OCI-LY7 (cell line): ENCODE results near the gene ROCK2. TPM values are rescaled to one million over a fixed set of nuclear protein-coding genes. Genes with fewer than 3 reads are reported as not detected.

Experiments
- BruUV-seq: library from RNA; stranded (reverse); fragments of 400-500 nt; replicated peaks from 2 replicates; lab custom pipeline; 2021; lab: Mats Ljungman, UMichigan
- CTCF ChIA-PET: fragments of 300-600 bp; sonication (Branson Sonifier 250); formaldehyde crosslinking; loops from one replicate; lab custom pipeline; 2022; ENCODE audit warnings: antibody characterized with exemption; ENCODE audit not compliant: unreplicated experiment; lab: Charles Lee
- POLR2A ChIA-PET: fragments of 300-600 bp; sonication (Branson Sonifier 250); formaldehyde crosslinking; loops from one replicate; lab custom pipeline; 2022; ENCODE audit warnings: antibody characterized with exemption; lab: Charles Lee
- DNase-seq: peaks from one replicate; pipeline ENCODE4 v3.0.0-alpha.2; 2015; ENCODE audit warnings: low spot score
- H2AFZ ChIP-seq: fragments of 200-600 bp; sonication (generic), shearing (Covaris generic); 2 replicates; pipeline ENCODE4 v1.6.1; 2014; ENCODE audit warnings: mild to moderate bottlenecking, antibody characterized with exemption, low read length, moderate library complexity
- H3K27ac ChIP-seq: fragments of 200-600 bp; sonication (generic); 2 replicates; pipeline ENCODE4 v1.5.1; 2014; ENCODE audit warnings: mixed run types, low read depth, mild to moderate bottlenecking, moderate library complexity, low read length, inconsistent platforms; ENCODE audit not compliant: poor library complexity, severe bottlenecking
- H3K36me3 ChIP-seq: fragments of 200-600 bp; sonication (generic); 2 replicates; pipeline ENCODE4 v1.6.1; 2014; ENCODE audit warnings: mild to moderate bottlenecking, antibody characterized with exemption, low read length, moderate library complexity, mixed read lengths; ENCODE audit not compliant: insufficient read depth
- H3K4me1 ChIP-seq: fragments of 200-600 bp; sonication (generic); 2 replicates; pipeline ENCODE4 v1.5.1; 2014; ENCODE audit warnings: mild to moderate bottlenecking, low read length; ENCODE audit not compliant: insufficient read depth, poor library complexity, severe bottlenecking
- H3K4me2 ChIP-seq: fragments of 200-600 bp; sonication (generic); 2 replicates; pipeline ENCODE4 v1.6.1; 2014; ENCODE audit warnings: mild to moderate bottlenecking, low read length
- H3K4me3 ChIP-seq: fragments of 200-600 bp; sonication (generic); 2 replicates; pipeline ENCODE4 v1.5.1; 2014; ENCODE audit warnings: mild to moderate bottlenecking, low read depth, low read length; ENCODE audit not compliant: poor library complexity, severe bottlenecking
- H3K79me2 ChIP-seq: fragments of 200-600 bp; sonication (generic); 2 replicates; pipeline ENCODE4 v1.6.1; 2016; ENCODE audit warnings: low read depth, mild to moderate bottlenecking, low read length, moderate library complexity, mixed read lengths; ENCODE audit not compliant: insufficient read depth
- H3K9me2 ChIP-seq: fragments of 200-600 bp; sonication (generic); 2 replicates; pipeline ENCODE4 v1.6.1; 2016; ENCODE audit warnings: mild to moderate bottlenecking, low read length, mixed read lengths; ENCODE audit not compliant: insufficient read depth
- H3K9me3 ChIP-seq: fragments of 200-600 bp; sonication (generic); 2 replicates; pipeline ENCODE4 v1.6.1; 2014; ENCODE audit warnings: mild to moderate bottlenecking, mixed run types, low read length, mixed read lengths
- H4K20me1 ChIP-seq: fragments of 200-600 bp; sonication (generic); 2 replicates; pipeline ENCODE4 v1.6.1; 2014; ENCODE audit warnings: mild to moderate bottlenecking, antibody characterized with exemption, low read length, moderate library complexity, mixed read lengths; ENCODE audit not compliant: insufficient read depth
- CTCF ChIP-seq: fragments of 200-600 bp; sonication (generic); conservative IDR thresholded peaks from 2 replicates; pipeline ENCODE4 v1.5.1; 2014; ENCODE audit warnings: mild to moderate bottlenecking, antibody characterized with exemption, low read length, moderate library complexity, mixed read lengths
- EZH2phosphoT487 ChIP-seq: fragments of 200-600 bp; sonication (generic); IDR thresholded peaks from 2 replicates; pipeline ENCODE4 v1.6.1; 2018; ENCODE audit warnings: low read depth, borderline replicate concordance, mild to moderate bottlenecking, mixed run types, antibody characterized with exemption, low read length, moderate library complexity, mixed read lengths
- intact Hi-C: fragments of 100-400 bp; cut with micrococcal nuclease; formaldehyde crosslinking; loops from one replicate; pipeline ENCODE4 v1.10.0; 2022; ENCODE audit not compliant: unreplicated experiment
- total RNA-seq, 2 experiments: library from RNA; depleted of rRNA in 1 of 2; stranded (reverse); fragments of >200 nt in 1 of 2; shearing (Covaris generic) in 1 of 2; gene quantifications; 2 replicates each; pipeline ENCODE4 v1.2.3, GENCODE V29; 2014 to 2022

The ROCK2 gene
- total RNA-seq, 2 experiments from 2014 or later, result 12.4 to 21.0 TPM

DNA sequence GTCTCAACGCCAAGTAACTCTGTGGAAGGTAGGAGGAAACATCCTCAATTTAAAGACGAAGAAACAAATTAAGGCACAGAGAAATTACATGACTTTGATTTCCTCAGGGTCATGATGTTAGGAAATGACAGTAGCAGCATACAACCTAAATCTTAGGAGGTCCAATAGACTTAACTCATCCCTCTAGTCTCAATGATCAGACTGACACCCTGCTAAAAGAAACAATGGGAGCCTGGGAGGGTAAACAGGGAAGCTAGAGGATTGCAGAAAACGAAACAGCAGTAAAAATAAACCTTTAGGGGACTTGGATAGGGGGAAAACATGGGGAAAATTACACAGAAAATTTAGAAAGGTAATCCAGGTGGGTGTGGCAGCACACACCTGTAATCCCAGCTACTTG lies 56.0 kb downstream of the ROCK2 start:
- TF ChIP-seq EZH2phosphoT487, result no peak
- TF ChIP-seq CTCF, result no peak
- ChIA-PET CTCF (no interaction called here), POLR2A (interaction anchor here (0.6 kb wide), 1 partner anchor 706 kb away, joined by 3 read pairs; no protein-coding TSS in a partner anchor)
- Histone ChIP-seq H2AFZ (no peak overlapping the region), H3K79me2 (no peaks in the 10 kb centered on the region), H3K4me3 (no peak overlapping the region), H3K9me3 (peaks cover 8% of the 10 kb centered on the region; the same call in 1 of the 2 replicates), H4K20me1 (peaks cover 5% of the 10 kb centered on the region; the same call in 1 of the 2 replicates), H3K27ac (no peak overlapping the region), H3K9me2 (no peaks in the 10 kb centered on the region), H3K4me2 (no peak overlapping the region), H3K4me1 (peaks cover 11% of the 10 kb centered on the region), H3K36me3 (peaks cover 19% of the 10 kb centered on the region)
- DNase-seq, result no peak
- no TSS peak for BruUV-seq
- intact Hi-C loops, result no loop called here

- peaks cover 5% of the 10 kb centered on the region; the same call in 1 of the 2 replicates for H4K20me1 ChIP-seq
- H3K79me2 ChIP-seq, result no peaks in the 10 kb centered on the region
- intact Hi-C loops, result no loop called here
- no TSS peak for BruUV-seq
- POLR2A ChIA-PET, result interaction anchor here (0.5 to 1.3 kb wide), 5 partner anchors 9 to 234 kb away, joined by 3 to 4 read pairs (median 4); no protein-coding TSS in a partner anchor
- no peak overlapping the region for H3K4me2 ChIP-seq
- DNase-seq, result no peak
- no peak overlapping the region for H2AFZ ChIP-seq
- H3K36me3 ChIP-seq, result peaks cover 21% of the 10 kb centered on the region
- no peaks in the 10 kb centered on the region for H3K9me2 ChIP-seq
- H3K4me3 ChIP-seq, result no peak overlapping the region
- no peak overlapping the region for H3K27ac ChIP-seq
- CTCF ChIA-PET, result interaction anchor here (0.5 kb wide), 1 partner anchor 292 kb away, joined by 5 read pairs; no protein-coding TSS in a partner anchor
- TF ChIP-seq CTCF (no peak), EZH2phosphoT487 (no peak)
- peaks cover 8% of the 10 kb centered on the region; the same call in 1 of the 2 replicates for H3K9me3 ChIP-seq
- no peaks in the 10 kb centered on the region for H3K4me1 ChIP-seq
These were observed 57.7 kb downstream of the ROCK2 start for GRCh38 chr2:11286749-11287148.

DNA sequence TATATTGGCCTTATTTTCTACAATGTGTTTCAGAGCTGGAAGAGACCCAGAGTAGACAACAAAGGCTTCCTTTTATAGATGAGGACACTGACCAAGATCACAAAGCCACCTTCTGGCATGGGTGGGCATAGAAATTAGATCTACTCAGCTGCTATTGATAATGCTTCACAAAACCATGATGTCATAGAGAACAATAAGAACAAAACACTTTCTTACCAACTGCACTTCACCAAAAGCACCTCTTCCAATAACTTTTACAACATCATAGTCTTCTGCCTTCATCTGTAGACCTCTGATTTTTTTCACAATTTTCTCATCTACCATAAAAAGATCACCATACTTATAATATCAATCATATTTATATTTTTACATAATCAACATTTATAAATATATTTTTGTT lies 58.1 kb downstream of the ROCK2 start:
- ChIA-PET CTCF (no interaction called here), POLR2A (interaction anchor here (0.5 to 1.3 kb wide), 2 partner anchors 9 to 11 kb away, joined by 4 read pairs; no protein-coding TSS in a partner anchor)
- H3K9me2 ChIP-seq, result no peaks in the 10 kb centered on the region

More for the DNA sequence above, 58.1 kb downstream of the ROCK2 start:
- Histone ChIP-seq H3K9me3 (peaks cover 8% of the 10 kb centered on the region; the same call in 1 of the 2 replicates), H3K79me2 (no peaks in the 10 kb centered on the region), H3K4me2 (no peak overlapping the region), H3K4me3 (no peak overlapping the region), H3K4me1 (no peaks in the 10 kb centered on the region), H3K27ac (no peak overlapping the region), H2AFZ (no peak overlapping the region), H4K20me1 (peaks cover 5% of the 10 kb centered on the region; the same call in 1 of the 2 replicates), H3K36me3 (peaks cover 25% of the 10 kb centered on the region)
- no TSS peak for BruUV-seq
- intact Hi-C loops, result no loop called here
- no peak for TF ChIP-seq CTCF
- no peak for TF ChIP-seq EZH2phosphoT487
- DNase-seq, result no peak
